SW 1271 (cell line): Measurements from ENCODE around the gene KDM5A.
"Not testable (repeated sequence)": the region's sequence is repeated elsewhere in the genome, so short reads cannot be mapped to it uniquely, and the experiment has no call there.

Experiments used
- DNase-seq, 2 experiments: peaks; one replicate each; lab custom pipeline; 2025; lab: John Stamatoyannopoulos, UW

Gene KDM5A

DNA sequence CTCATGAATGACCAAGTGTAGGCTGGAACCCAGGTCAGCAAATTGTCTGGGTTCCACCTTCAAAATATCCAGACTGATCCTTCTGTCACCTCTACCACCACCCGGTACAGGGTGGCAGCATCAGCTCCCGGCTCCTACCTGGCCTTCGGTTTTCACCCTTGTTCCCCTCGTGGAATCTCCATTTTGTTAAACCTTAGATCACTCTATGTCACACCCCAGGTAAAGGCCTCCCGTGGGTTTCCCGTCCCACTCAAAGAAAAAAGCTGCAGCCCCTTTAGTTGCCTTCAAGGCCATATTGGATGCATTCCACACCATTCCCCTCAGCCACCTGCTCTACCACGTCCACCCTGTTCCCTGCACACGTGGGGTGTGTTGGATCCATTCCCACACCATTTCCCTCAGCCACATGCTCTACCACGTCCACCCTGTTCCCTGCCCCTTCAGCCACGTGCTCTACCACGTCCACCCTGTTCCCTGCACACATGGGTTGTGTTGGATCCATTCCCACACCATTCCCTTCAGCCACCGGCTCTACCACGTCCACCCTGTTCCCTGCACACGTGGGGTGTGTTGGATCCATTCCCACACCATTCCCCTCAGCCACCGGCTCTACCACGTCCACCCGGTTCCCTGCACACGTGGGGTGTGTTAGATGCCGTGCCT lies 150.3 kb downstream of the KDM5A start:
- no peak for DNase-seq

DNA sequence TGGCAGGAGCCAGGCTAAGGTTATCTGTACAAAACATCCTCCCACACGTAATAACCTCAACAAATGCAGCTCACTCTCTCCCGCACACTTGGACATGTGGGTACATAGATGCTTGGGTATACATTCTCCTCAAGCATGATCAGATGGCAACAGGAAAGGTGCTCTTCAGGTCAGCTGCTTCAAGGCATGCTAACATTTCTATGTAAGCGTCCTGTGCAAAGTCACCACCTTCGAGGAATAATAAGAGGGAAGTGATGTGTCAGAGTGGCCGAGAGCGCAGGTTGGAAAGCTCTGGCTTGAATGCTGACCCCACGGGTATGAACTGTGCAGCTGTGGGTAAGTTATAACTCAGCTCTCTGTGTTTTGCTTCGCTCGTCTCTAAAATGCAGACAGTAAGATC lies 151.0 kb downstream of the KDM5A start:
- no peak for DNase-seq

GRCh38 chr12:237026-237815 lies 151.9 kb downstream of the KDM5A start:
- DNase-seq, result no peak

DNA sequence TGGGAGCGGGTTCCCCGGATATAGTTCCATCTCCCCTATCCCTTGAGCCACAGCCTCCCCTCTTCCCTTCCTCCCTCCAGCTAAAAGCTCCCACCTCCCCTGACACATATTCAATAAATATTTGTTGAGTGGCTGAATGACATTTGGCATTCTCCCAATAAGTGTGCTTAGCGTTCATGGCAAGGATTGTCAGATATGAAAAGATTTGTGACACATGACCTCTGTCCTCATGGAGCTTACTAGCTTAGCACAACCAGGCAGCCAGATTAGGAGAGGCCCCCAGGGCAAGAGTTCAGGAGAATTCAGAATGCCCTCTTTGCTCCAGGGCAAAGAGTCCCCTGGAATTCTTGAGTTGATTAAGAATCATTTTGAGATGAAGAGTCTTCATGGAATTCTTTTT lies 152.7 kb downstream of the KDM5A start:
- DNase-seq, result no peak

- DNase-seq, result not testable (repeated sequence)
These were observed 153.2 kb downstream of the KDM5A start for GRCh38 chr12:235967-236366.

- no peak for DNase-seq
These were observed 154.2 kb downstream of the KDM5A start for GRCh38 chr12:234891-235415.

GRCh38 chr12:234019-234418 lies 155.1 kb downstream of the KDM5A start:
- DNase-seq, result no peak

- no peak for DNase-seq
These were observed 155.5 kb downstream of the KDM5A start for GRCh38 chr12:233615-233968.

DNA sequence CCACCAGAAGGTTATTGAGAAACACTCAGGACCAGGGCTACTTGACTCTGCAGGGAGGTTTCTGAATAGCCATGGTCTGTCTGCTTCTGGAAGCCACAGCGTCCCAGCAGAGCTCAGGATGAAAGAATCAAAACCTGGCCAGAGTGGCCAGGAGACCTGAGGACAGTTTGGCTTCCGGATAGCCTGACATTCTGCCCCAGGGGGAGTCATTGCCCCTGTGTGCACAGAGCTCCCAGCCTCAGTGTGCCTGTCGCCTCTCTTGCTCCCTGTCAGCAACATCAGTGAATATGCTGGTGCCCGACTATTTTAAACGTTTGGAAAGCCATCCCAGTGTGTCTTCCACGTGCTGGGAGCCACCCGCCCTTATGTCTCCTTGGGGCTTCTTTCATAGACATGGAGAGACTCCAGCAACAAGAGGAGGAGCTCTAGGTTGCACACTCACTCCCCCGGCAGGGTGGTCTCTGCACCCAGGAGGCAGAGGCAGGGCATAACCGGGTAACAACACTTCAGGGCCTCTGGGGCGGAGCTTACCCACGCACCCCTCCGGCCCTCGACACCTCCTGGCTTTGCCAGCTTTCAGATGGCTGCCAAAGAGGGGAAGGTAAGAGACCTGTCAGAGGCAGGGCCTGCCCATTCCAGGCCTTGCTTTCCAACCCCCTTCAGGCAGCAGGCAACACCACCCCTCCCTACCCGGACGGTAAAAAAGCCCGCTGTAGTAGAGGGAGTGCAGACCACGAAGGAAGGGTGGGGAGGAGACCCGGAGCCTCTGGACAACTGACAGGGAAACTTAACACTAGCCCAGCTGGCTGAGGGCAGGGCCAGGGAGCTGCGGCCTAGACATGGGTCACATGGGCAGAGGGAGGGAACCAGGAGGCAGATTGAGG lies 156.1 kb downstream of the KDM5A start:
- no peak for DNase-seq

GRCh38 chr12:230925-231671 lies 158.0 kb downstream of the KDM5A start:
- DNase-seq, result no peak
